ENCODE results near the gene KIF18B. TPM values are rescaled to one million over a fixed set of nuclear protein-coding genes. Genes with fewer than 3 reads are reported as not detected.

Gene KIF18B
- 4.2 and 5.2 TPM in 2 replicates for total RNA-seq

GRCh38 chr17:44947461-44948314 is at the start of gene KIF18B:
Gene KIF18B, minus strand, starts transcription at chr17:44947773. Its CDS starts 11,429 bp downstream, at chr17:44936344.

GRCh38 chr17:44968225-44969143 is 20.9 kb upstream of the KIF18B start, which contains the start of gene C1QL1:
Gene C1QL1, minus strand, starts transcription at chr17:44968303. Its CDS starts 255 bp downstream, at chr17:44968048.

GRCh38 chr17:44915321-44915726 is 32.2 kb downstream of the KIF18B start, which contains the start of gene GFAP:
Gene GFAP, minus strand, starts transcription at chr17:44915500. Its CDS starts 14 bp downstream, at chr17:44915486.

GRCh38 chr17:44899074-44899782 is 48.3 kb downstream of the KIF18B start, which contains the start of gene EFTUD2:
Gene EFTUD2, minus strand, starts transcription at chr17:44899445. Its CDS starts 4,924 bp downstream, at chr17:44894521.

Other genes starting within 250 kb of the KIF18B start
- gene DBF4B, start 239.1 kb downstream of the KIF18B start, total RNA-seq, result 4.2 and 4.4 TPM in 2 replicates
- gene ADAM11, start 188.8 kb downstream of the KIF18B start, total RNA-seq, result 1.5 and 2.2 TPM in 2 replicates
- 4.7 and 5.3 TPM in 2 replicates for gene GJC1, start 117.5 kb downstream of the KIF18B start, total RNA-seq
- not detected in 2 replicates for gene HIGD1B, start 99.9 kb downstream of the KIF18B start, total RNA-seq
- gene EFTUD2, start 48.3 kb downstream of the KIF18B start, total RNA-seq, result 43.3 and 43.9 TPM in 2 replicates
- not detected in 2 replicates for gene GFAP, start 32.3 kb downstream of the KIF18B start, total RNA-seq
- gene C1QL1, start 20.5 kb upstream of the KIF18B start, total RNA-seq, result 1.5 TPM in 1 of 2 replicates, not detected in the other
- 24.9 and 27.1 TPM in 2 replicates for gene DCAKD, start 103.9 kb upstream of the KIF18B start, total RNA-seq
- 59.3 and 75.5 TPM in 2 replicates for gene NMT1, start 113.5 kb upstream of the KIF18B start, total RNA-seq
- gene PLCD3, start 184.7 kb upstream of the KIF18B start, total RNA-seq, result 33.5 and 63.2 TPM in 2 replicates
- gene ACBD4, start 187.9 kb upstream of the KIF18B start, total RNA-seq, result 0.72 and 10.7 TPM in 2 replicates
- 17.3 and 20.9 TPM in 2 replicates for gene HEXIM1, start 200.7 kb upstream of the KIF18B start, total RNA-seq
- gene HEXIM2, start 214.1 kb upstream of the KIF18B start, total RNA-seq, result 2.2 and 10.0 TPM in 2 replicates

All from cardiac atrium fibroblast (primary cell).